Measurements from ENCODE around the gene VPS13D.

Gene VPS13D

GRCh38 chr1:12407050-12407961, 177.5 kb downstream of the VPS13D start:
- no peak for DNase-seq (ENCODE audit: low read depth)

GRCh38 chr1:12407962-12408454, 178.2 kb downstream of the VPS13D start:
- DNase-seq (ENCODE audit: low read depth), result no peak

DNA sequence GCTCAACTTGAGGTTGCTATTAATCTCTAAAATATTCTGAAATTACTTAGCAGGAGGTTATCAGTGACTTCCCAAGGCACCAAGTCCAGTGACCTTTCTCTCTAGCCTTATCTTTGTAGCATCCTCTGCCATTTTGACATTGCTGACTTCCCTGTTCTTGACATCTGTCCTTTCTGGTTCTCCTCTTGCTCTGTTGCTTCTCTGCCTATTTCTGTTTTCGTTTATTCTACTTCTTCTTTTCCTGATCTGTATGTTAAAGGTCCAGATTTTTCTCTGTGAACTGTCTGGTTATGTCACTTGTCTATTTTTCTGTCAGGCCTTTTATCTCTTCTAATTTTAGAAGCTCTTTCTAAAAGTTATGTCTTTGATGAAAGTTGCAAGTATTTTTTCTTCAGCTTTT, 178.8 kb downstream of the VPS13D start:
- DNase-seq (ENCODE audit: low read depth), result no peak

DNA sequence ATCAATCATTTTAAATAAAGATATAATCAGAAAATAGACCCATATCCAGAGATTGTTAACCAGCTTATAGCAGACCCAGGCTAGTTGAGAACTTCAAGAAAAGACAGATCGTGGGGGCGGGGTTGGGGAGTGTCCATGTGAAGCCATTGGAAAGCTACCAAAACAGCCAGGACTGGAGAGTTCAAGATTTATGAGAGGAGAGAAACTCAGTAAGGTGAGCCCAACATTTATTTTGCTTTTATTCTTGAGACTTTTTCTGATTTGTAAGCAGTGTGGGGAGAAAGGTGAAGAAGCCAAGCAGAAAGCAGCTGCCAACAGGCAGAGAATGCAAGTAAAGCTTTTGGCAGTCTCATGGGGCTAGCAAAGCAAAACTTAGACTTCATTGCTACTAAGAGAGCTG, 179.9 kb downstream of the VPS13D start:
- DNase-seq (ENCODE audit: low read depth), result no peak

- no peak for DNase-seq (ENCODE audit: low read depth)
Observed at GRCh38 chr1:12410351-12410750, 180.5 kb downstream of the VPS13D start.

DNA sequence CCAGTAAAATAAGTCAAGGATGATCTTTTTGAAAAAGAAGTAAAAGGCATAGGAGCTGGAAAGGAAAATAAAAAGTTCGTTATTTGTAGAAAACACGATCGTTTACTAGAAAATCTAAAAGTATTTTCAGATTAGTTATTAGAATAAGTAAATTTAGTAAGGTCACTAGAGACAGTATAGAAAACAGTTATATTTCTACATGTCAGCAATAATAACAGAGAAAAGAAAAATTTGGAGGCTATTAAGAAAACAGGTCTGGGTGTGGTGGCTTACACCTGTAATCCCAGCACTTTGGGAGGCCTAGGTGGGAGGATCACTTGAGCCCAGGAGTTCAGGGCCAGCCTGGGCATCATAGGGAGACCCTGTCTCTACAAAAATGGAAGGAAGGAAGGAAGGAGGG, 181.3 kb downstream of the VPS13D start:
- DNase-seq (ENCODE audit: low read depth), result no peak

DNA sequence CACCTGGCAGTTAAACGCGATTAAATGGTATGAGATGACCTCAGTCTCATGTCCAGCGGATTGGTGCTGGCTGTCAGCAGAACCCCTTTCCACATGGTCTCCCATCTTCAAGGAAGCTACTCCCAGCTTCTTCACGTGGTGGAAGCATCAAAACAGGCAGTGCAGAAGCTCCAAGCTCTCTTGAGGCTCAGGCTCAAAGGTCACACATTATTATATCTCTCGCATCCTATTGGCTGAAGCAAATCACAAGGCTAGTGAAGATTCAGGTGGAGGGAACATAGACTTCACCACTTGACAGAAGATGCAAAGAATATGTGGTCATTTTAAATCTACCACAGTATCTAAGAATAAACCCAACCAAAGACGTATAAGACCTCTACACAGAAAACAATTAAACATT, 181.9 kb downstream of the VPS13D start:
- no peak for DNase-seq (ENCODE audit: low read depth)

DNA sequence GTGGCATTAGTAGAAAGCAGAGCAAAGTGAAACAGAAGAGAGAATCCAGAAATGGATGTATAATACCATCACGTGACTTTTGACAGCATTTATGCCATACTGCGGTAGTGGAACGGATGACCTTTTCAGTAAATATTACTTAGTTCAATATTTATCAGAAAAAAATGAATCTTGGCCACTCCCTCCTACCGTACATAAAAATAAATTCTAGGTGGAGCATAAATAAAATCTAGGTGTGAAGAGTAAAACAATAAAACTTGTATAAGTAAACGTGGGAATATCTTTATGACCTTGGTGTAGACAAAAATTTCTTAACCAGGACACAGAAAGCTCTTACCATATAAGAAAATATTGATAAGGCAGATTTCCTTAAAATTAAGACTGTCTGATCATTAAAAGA, 182.6 kb downstream of the VPS13D start:
- DNase-seq (ENCODE audit: low read depth), result no peak

DNA sequence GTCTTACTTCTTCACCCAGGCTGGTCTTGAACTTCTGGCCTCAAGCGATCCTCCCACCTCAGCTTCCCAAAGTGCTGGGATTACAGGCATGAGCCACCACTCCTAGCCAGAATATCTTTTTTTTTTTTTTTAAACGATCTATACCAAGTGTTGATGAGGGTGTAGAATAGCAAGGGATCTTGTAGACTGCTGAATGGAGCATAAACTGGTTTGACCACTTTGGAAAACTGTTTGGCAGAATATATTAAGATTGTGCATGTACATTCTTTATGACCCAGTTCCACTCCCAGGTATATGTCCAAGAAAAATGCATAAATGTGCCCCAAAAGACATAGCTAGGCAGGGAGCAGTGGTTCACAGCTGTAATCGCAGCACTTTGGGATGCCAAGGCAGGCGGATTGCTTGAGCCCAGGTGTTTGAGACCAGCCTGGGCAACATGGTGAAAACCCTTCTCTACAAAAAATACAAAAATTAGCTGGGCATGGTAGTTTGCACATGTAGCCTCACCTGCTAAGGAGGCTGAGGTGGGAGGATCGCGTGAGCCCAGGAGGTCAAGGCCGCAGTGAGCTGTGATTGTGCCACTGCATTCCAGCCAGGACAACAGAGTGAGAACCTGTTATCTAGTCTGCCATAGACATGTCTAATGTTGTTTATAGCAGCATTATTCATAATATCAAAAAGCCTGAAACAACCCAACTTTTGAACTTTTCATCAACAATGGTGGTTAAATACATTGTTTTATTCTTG, 184.0 kb downstream of the VPS13D start:
- no peak for DNase-seq (ENCODE audit: low read depth)

- DNase-seq (ENCODE audit: low read depth), result no peak
Observed at GRCh38 chr1:12414444-12415018, 184.7 kb downstream of the VPS13D start.

DNA sequence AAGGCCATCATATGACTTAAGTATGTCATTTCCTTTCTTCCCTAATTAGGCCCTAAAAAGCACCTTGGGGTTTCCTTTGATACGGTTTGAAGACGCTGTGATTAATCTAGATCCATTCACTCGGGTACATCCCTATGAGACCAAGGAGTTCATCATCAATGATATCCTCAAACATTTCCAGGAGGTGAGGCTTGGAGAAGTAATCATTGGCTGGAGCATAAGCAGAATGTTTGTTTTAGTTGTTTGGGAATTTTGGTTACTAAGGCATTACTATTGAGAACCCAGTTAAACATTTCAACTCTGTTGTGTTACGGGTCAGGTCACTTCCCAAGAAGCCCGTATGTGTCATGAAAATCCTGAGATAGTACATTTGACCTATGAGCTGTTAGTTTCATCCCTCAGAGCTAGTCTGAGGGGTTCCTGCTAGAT, 185.2 kb downstream of the VPS13D start:
- DNase-seq (ENCODE audit: low read depth), result no peak

DNA sequence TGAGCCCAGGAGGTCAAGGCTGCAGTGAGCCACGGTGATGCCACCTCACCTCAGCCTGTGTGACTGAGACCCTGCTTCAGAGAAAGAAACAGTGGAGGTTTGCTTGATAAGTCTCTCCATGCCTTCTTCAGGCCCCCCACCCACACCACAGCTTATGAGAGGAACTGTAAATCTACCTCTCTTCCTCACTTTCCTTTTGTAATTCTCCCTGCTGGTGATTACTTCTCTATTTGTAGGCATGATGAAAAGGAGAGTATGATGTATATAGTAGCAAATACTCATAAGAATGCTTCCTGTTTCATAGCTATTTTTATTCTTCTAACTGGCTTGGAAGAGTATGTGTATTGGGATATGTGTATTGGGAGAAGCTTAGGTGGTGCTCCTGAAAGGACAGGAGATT, 186.3 kb downstream of the VPS13D start:
- no peak for DNase-seq (ENCODE audit: low read depth)

GRCh38 chr1:12416744-12417143, 186.9 kb downstream of the VPS13D start:
- DNase-seq (ENCODE audit: low read depth), result no peak

DNA sequence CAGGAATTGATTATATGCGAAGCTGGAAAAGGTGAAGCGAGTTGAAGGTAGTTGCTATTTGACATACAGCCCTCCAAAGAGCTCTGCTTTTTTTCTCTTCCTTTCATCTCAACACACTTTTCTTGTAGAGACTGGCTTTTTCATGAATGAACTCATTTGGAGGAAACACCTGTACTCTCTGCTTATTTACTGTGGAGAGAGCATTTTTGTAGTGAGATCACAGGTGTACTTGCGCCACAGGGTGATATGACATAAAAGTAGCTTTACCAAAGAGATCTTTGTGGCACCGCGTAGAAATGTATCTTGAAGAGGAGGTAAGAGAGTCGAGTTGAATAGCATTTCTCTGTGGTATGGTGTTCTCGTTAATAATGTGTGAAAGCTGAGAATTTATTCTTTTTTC, 187.6 kb downstream of the VPS13D start:
- DNase-seq (ENCODE audit: low read depth), result no peak

- no peak for DNase-seq (ENCODE audit: low read depth)
Observed at GRCh38 chr1:12420171-12420570, 190.3 kb downstream of the VPS13D start.

GRCh38 chr1:12422488-12422887, 192.7 kb downstream of the VPS13D start:
- DNase-seq (ENCODE audit: low read depth), result no peak

- no peak for DNase-seq (ENCODE audit: low read depth)
Observed at GRCh38 chr1:12424087-12424529, 194.3 kb downstream of the VPS13D start.

GRCh38 chr1:12424793-12425192, 195.0 kb downstream of the VPS13D start:
- DNase-seq (ENCODE audit: low read depth), result no peak

- DNase-seq (ENCODE audit: low read depth), result no peak
Observed at GRCh38 chr1:12426030-12426429, 196.2 kb downstream of the VPS13D start.

GRCh38 chr1:12428334-12428733, 198.5 kb downstream of the VPS13D start:
- DNase-seq (ENCODE audit: low read depth), result no peak

DNA sequence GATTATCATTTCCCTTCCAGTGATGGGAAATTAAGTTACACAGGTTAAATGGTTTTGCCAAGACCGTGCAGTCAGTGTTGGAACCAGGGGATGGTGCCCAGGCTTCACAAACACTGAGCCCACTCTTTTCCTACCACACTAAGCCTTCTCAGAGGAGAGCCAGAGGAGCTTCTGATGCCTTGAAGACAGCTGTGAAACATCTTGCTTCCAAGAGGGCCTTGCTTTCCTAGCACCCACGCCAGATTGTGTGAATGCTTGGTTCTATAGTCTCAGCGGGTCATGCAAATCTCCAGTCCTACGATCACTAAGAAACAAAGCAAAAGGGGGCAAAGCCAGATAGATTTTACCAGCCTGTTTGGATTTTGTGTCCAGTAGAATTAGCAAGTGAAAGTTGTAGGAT, 200.7 kb downstream of the VPS13D start:
- no peak for DNase-seq (ENCODE audit: low read depth)

- no peak for DNase-seq (ENCODE audit: low read depth)
Observed at GRCh38 chr1:12432897-12433296, 203.1 kb downstream of the VPS13D start.

Data from activated T-cell treated with anti-CD3 and anti-CD28 coated beads for 48 hours (primary cell).